Measurements from ENCODE around the gene MYT1.

DNA sequence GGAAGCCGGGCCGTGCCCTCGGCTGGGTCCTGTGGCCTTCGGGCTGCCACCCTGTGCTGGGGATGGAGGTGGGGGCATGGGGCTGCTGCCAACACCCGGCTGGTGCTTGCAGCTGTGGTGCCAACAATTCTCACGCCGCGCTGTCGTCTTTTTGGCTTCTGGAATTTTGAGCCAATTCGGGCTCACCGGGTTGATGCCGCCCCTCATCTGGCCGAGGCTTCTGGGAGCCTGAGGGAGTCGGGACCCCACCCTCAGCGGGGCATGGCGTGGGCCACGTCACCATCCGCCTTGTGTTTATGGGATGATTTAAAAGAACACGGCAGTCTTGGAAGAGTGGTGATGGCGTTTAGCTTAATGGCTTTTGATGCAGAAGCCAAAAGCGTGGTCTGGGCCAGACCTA, 48.2 kb upstream of the MYT1 start:
- TF ChIP-seq POLR2A (IDR thresholded peaks at IDR 0.05) (no peak), POLR2AphosphoS5 (IDR thresholded peaks at IDR 0.05) (no peak)
- TF ChIP-seq, protein P1, sequence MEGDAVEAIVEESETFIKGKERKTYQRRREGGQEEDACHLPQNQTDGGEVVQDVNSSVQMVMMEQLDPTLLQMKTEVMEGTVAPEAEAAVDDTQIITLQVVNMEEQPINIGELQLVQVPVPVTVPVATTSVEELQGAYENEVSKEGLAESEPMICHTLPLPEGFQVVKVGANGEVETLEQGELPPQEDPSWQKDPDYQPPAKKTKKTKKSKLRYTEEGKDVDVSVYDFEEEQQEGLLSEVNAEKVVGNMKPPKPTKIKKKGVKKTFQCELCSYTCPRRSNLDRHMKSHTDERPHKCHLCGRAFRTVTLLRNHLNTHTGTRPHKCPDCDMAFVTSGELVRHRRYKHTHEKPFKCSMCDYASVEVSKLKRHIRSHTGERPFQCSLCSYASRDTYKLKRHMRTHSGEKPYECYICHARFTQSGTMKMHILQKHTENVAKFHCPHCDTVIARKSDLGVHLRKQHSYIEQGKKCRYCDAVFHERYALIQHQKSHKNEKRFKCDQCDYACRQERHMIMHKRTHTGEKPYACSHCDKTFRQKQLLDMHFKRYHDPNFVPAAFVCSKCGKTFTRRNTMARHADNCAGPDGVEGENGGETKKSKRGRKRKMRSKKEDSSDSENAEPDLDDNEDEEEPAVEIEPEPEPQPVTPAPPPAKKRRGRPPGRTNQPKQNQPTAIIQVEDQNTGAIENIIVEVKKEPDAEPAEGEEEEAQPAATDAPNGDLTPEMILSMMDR (IDR thresholded peaks at IDR 0.05): no peak
